HCT116 (cell line): ENCODE measurements around the gene CCDC192. TPM values are rescaled to one million over a fixed set of nuclear protein-coding genes. Genes with fewer than 3 reads are reported as not detected.

Experiments used
- ATAC-seq: fragments of 200-7000 bp; cut with Tn5 transposase; 2 replicates; pipeline ENCODE4 v1.9.1; 2020; ENCODE audit warnings: mild to moderate bottlenecking, moderate library complexity
- BruUV-seq: library from RNA; stranded (reverse); fragments of 400-500 nt; replicated peaks from 2 replicates; lab custom pipeline; 2021; lab: Mats Ljungman, UMichigan
- CTCF ChIA-PET: fragments of 300-600 bp; sonication (Branson Sonifier 250); formaldehyde crosslinking; loops from one replicate; lab custom pipeline; 2021; ENCODE audit warnings: antibody characterized with exemption; lab: Charles Lee
- POLR2A ChIA-PET: fragments of 300-600, 350-600 bp; sonication (Branson Sonifier 250); formaldehyde crosslinking; loops from one replicate; lab custom pipeline; 2021; ENCODE audit warnings: antibody characterized with exemption; lab: Charles Lee
- RAD21 ChIA-PET, 2 experiments: fragments of 300-600 bp; sonication (Branson Sonifier 250); formaldehyde crosslinking; loops; one replicate each; lab custom pipeline; 2023; ENCODE audit warnings: low total read pairs in 2 of 2; ENCODE audit not compliant: uncharacterized antibody in 2 of 2, unreplicated experiment in 2 of 2, low non-redundant PET in 1 of 2; lab: Charles Lee
- DNase-seq: peaks from one replicate; pipeline ENCODE4 v3.0.0-alpha.2; 2010; ENCODE audit warnings: low read depth, low spot score
- H2AFZ ChIP-seq: fragments of 200-600 bp; shearing (Covaris generic), sonication (generic); 2 replicates; pipeline ENCODE4 v1.6.1; 2017; ENCODE audit warnings: low read depth, mixed run types, mixed read lengths, antibody characterized with exemption, low read length; ENCODE audit not compliant: poor library complexity, severe bottlenecking
- H3K27ac ChIP-seq: 2 replicates; pipeline ENCODE4 v1.5.1; 2012; ENCODE audit warnings: low read depth, low read length
- H3K27me3 ChIP-seq: fragments of 200-600 bp; sonication (generic); 2 replicates; pipeline ENCODE4 v1.6.1; 2016; ENCODE audit warnings: mixed run types, low read length, mixed read lengths; ENCODE audit not compliant: insufficient read depth
- H3K36me3 ChIP-seq, 2 experiments: fragments of 200-500 bp in 1 of 2; fragments of 200-600 bp in 1 of 2; sonication (Bioruptor generic) in 1 of 2; sonication (generic) in 1 of 2; 2 replicates each; pipeline versions ENCODE4 v1.5.1 to v1.6.1; 2014 to 2016; ENCODE audit warnings: low read length in 2 of 2, inconsistent platforms in 1 of 2, mixed read lengths in 1 of 2, mixed run types in 1 of 2; ENCODE audit not compliant: insufficient read depth in 2 of 2, control insufficient read depth in 1 of 2
- H3K4me1 ChIP-seq, 2 experiments: fragments of 200-600 bp in 1 of 2; sonication (generic) in 1 of 2; 2 replicates each; pipeline versions ENCODE4 v1.5.1 to v1.6.1; 2012 to 2017; ENCODE audit warnings: low read length in 2 of 2, inconsistent platforms in 1 of 2, mild to moderate bottlenecking in 1 of 2, mixed read lengths in 1 of 2, mixed run types in 1 of 2, moderate library complexity in 1 of 2; ENCODE audit not compliant: insufficient read depth in 2 of 2, control insufficient read depth in 1 of 2
- H3K4me2 ChIP-seq: fragments of 200-600 bp; sonication (generic); 2 replicates; pipeline ENCODE4 v1.6.1; 2017; ENCODE audit warnings: mixed run types, low read length, mixed read lengths
- H3K4me3 ChIP-seq, 2 experiments: fragments of 200-600 bp in 1 of 2; sonication (generic) in 1 of 2; replicated peaks in 1 of 2; 2 replicates each; pipeline ENCODE4 v1.5.1; 2011 to 2016; ENCODE audit warnings: low read length in 2 of 2, control low read depth in 1 of 2, low read depth in 1 of 2, mild to moderate bottlenecking in 1 of 2, mixed read lengths in 1 of 2, mixed run types in 1 of 2
- H3K79me2 ChIP-seq: fragments of 200-600 bp; sonication (generic); 2 replicates; pipeline ENCODE4 v1.6.1; 2017; ENCODE audit warnings: mild to moderate bottlenecking, mixed run types, low read length, moderate library complexity, mixed read lengths; ENCODE audit not compliant: insufficient read depth
- H3K9ac ChIP-seq: fragments of 200-600 bp; sonication (generic); 2 replicates; pipeline ENCODE4 v1.6.1; 2016; ENCODE audit warnings: low read length, mixed read lengths
- H3K9me2 ChIP-seq: fragments of 200-600 bp; sonication (generic), shearing (Covaris generic); 2 replicates; pipeline ENCODE4 v1.6.1; 2017; ENCODE audit warnings: mixed run types, mild to moderate bottlenecking, moderate library complexity; ENCODE audit not compliant: insufficient read depth
- H3K9me3 ChIP-seq, 2 experiments: fragments of 200-500 bp in 1 of 2; fragments of 200-600 bp in 1 of 2; sonication (Bioruptor generic) in 1 of 2; sonication (generic) in 1 of 2; 2 replicates each; pipeline ENCODE4 v1.6.1; 2014 to 2017; ENCODE audit warnings: low read length in 2 of 2, mixed read lengths in 2 of 2, inconsistent platforms in 1 of 2, low read depth in 1 of 2, mild to moderate bottlenecking in 1 of 2, mixed run types in 1 of 2, moderate library complexity in 1 of 2; ENCODE audit not compliant: control insufficient read depth in 1 of 2, insufficient read depth in 1 of 2
- H4K20me1 ChIP-seq: fragments of 200-600 bp; sonication (generic), shearing (Covaris generic); 2 replicates; pipeline ENCODE4 v1.6.1; 2017; ENCODE audit warnings: mixed run types, mild to moderate bottlenecking, moderate library complexity; ENCODE audit not compliant: insufficient read depth
- CBX3 ChIP-seq: IDR thresholded peaks from 2 replicates; pipeline ENCODE4 v1.6.1; 2012; ENCODE audit warnings: low read depth
- CEBPB ChIP-seq: IDR thresholded peaks from 2 replicates; pipeline ENCODE4 v1.6.1; 2012; ENCODE audit warnings: low read depth
- EGR1 ChIP-seq: IDR thresholded peaks from 2 replicates; pipeline ENCODE4 v1.6.1; 2012; ENCODE audit warnings: low read depth
- ELF1 ChIP-seq: IDR thresholded peaks from 2 replicates; pipeline ENCODE4 v1.6.1; 2012; ENCODE audit warnings: low read depth, borderline replicate concordance
- EZH2phosphoT487 ChIP-seq: fragments of 200-600 bp; IDR thresholded peaks from 2 replicates; pipeline ENCODE4 v1.6.1; 2018; ENCODE audit warnings: antibody characterized with exemption, borderline replicate concordance
- JUND ChIP-seq: IDR thresholded peaks from 2 replicates; pipeline ENCODE4 v1.6.1; 2012
- MAX ChIP-seq: IDR thresholded peaks from 2 replicates; pipeline ENCODE4 v1.6.1; 2012
- RAD21 ChIP-seq: IDR thresholded peaks from 2 replicates; pipeline ENCODE4 v1.6.1; 2012; ENCODE audit warnings: low read depth, mild to moderate bottlenecking
- REST ChIP-seq: IDR thresholded peaks from 2 replicates; pipeline ENCODE4 v1.6.1; 2012; ENCODE audit warnings: low read depth
- SP1 ChIP-seq: IDR thresholded peaks from 2 replicates; pipeline ENCODE4 v1.6.1; 2012; ENCODE audit warnings: low read depth
- TCF7L2 ChIP-seq: IDR thresholded peaks from 2 replicates; pipeline ENCODE4 v1.7.0; 2011; ENCODE audit warnings: borderline replicate concordance, inconsistent platforms; ENCODE audit not compliant: insufficient read depth, insufficient read length; ENCODE audit errors: extremely low read depth
- YY1 ChIP-seq: IDR thresholded peaks from 2 replicates; pipeline ENCODE4 v1.6.1; 2011; ENCODE audit warnings: low read length, low read depth, moderate library complexity, mild to moderate bottlenecking; ENCODE audit not compliant: insufficient replicate concordance; ENCODE audit errors: extremely low read depth
- ZBTB33 ChIP-seq: IDR thresholded peaks from 2 replicates; pipeline ENCODE4 v1.6.1; 2011; ENCODE audit warnings: mild to moderate bottlenecking, low read length, moderate library complexity; ENCODE audit not compliant: insufficient replicate concordance; ENCODE audit errors: extremely low read depth
- ZFX ChIP-seq: fragments of 450-650 bp; IDR thresholded peaks from 2 replicates; pipeline ENCODE4 v1.6.1; 2017
- intact Hi-C: fragments of 100-400 bp; cut with micrococcal nuclease; formaldehyde crosslinking; loops from 2 replicates; pipeline ENCODE4 v1.10.0; 2022
- total RNA-seq: library from RNA; stranded (reverse); gene quantifications from one replicate; pipeline ENCODE4 v1.2.1, GENCODE V29; 2021; ENCODE audit not compliant: unreplicated experiment

Gene CCDC192
- total RNA-seq, 1 experiment from 2014 or later = not detected

GRCh38 chr5:127802477-127802865 is 99.3 kb downstream of the CCDC192 start:
- ChIA-PET RAD21 (no interaction called here), CTCF (no interaction called here), POLR2A (no interaction called here)
- intact Hi-C loops = no loop called here
- Histone ChIP-seq H3K79me2 (no peaks in the 10 kb centered on the region), H3K27ac (no peak overlapping the region), H3K36me3 (no peaks in the 10 kb centered on the region), H3K4me1 (no peaks in the 10 kb centered on the region), H3K9ac (no peak overlapping the region), H3K27me3 (no peaks in the 10 kb centered on the region), H3K9me3 (no peaks in the 10 kb centered on the region), H3K9me2 (no peaks in the 10 kb centered on the region), H4K20me1 (no peaks in the 10 kb centered on the region), H2AFZ (no peak overlapping the region), H3K4me3 (no peak overlapping the region), H3K4me2 (no peak overlapping the region)
- ATAC-seq (no peak), DNase-seq (no peak)
- BruUV-seq = no TSS peak
- no peak for TF ChIP-seq ZBTB33
- TF ChIP-seq CBX3 = no peak
- TF ChIP-seq RAD21 = no peak
- TF ChIP-seq EGR1 = no peak

GRCh38 chr5:127804886-127805426 is 101.8 kb downstream of the CCDC192 start:
- no peak overlapping the region for H3K4me2 ChIP-seq
- H4K20me1 ChIP-seq = no peaks in the 10 kb centered on the region
- intact Hi-C loops = no loop called here
- no peaks in the 10 kb centered on the region for H3K27me3 ChIP-seq
- no peaks in the 10 kb centered on the region for H3K9me3 ChIP-seq
- H3K4me1 ChIP-seq = no peaks in the 10 kb centered on the region
- H3K9ac ChIP-seq = no peak overlapping the region
- CTCF ChIA-PET = no interaction called here
- no peaks in the 10 kb centered on the region for H3K79me2 ChIP-seq
- H3K9me2 ChIP-seq = no peaks in the 10 kb centered on the region
- BruUV-seq = no TSS peak
- H3K36me3 ChIP-seq = no peaks in the 10 kb centered on the region
- POLR2A ChIA-PET = no interaction called here
- no peak overlapping the region for H3K27ac ChIP-seq
- no peak overlapping the region for H3K4me3 ChIP-seq
- RAD21 ChIA-PET = no interaction called here
- no peak overlapping the region for H2AFZ ChIP-seq
- DNase-seq (no peak), ATAC-seq (no peak)
- TF ChIP-seq MAX (no peak), EGR1 (no peak), YY1 (no peak), CEBPB (no peak), RAD21 (no peak), EZH2phosphoT487 (no peak), SP1 (no peak), TCF7L2 (no peak), REST (no peak), CBX3 (no peak), ELF1 (no peak), JUND (no peak), ZFX (no peak)
